ENCODE results near the gene IFNL3. TPM values are rescaled to one million over a fixed set of nuclear protein-coding genes. Genes with fewer than 3 reads are reported as not detected.
A peak's percentile ranks its signal among the peaks of the same experiment; 100 is the strongest.

Gene IFNL3
- total RNA-seq, 1 experiment from 2014 or later, result not detected

DNA sequence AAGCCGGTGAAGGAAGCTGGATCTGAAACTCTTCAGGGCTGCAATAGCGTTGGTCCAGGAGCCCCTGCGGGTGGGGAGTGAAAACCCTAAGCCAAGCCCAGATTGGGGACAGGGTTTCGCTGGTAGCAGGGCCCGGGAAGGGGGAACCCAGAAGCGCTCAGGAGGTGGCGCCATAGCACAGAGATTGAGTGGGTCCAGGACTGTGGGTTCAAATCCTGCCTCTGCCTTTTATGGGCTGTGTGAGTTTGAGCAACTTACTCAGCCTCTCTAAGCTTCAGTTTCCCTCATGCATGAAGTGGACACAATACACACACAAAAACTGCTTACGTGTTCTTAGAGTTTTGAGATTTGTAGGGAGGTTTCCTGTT lies 32.4 kb downstream of the IFNL3 start:
- DNase-seq, result peak; percentile 64
- H3K4me1 Mint-ChIP-seq (ENCODE audit: low read depth, unreplicated experiment), result no peaks in the 10 kb centered on the region
- intact Hi-C loops (cut with micrococcal nuclease; ENCODE audit: unreplicated experiment), result loop anchor here (2.0 to 10.0 kb wide), 2 partner anchors 52 to 114 kb away; partner anchors contain the start of gene IFNL2
- peaks cover 4% of the 10 kb centered on the region for H3K9me3 Mint-ChIP-seq (ENCODE audit: low read depth, unreplicated experiment)
- no peak overlapping the region for H3K4me3 Mint-ChIP-seq (ENCODE audit: low read depth, unreplicated experiment)
- TF ChIP-seq, protein P1, sequence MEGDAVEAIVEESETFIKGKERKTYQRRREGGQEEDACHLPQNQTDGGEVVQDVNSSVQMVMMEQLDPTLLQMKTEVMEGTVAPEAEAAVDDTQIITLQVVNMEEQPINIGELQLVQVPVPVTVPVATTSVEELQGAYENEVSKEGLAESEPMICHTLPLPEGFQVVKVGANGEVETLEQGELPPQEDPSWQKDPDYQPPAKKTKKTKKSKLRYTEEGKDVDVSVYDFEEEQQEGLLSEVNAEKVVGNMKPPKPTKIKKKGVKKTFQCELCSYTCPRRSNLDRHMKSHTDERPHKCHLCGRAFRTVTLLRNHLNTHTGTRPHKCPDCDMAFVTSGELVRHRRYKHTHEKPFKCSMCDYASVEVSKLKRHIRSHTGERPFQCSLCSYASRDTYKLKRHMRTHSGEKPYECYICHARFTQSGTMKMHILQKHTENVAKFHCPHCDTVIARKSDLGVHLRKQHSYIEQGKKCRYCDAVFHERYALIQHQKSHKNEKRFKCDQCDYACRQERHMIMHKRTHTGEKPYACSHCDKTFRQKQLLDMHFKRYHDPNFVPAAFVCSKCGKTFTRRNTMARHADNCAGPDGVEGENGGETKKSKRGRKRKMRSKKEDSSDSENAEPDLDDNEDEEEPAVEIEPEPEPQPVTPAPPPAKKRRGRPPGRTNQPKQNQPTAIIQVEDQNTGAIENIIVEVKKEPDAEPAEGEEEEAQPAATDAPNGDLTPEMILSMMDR (IDR thresholded peaks at IDR 0.05; ENCODE audit: unreplicated experiment), result peak; percentile 44
- BruUV-seq (replicated peaks), result no TSS peak
- H3K36me3 Mint-ChIP-seq (ENCODE audit: insufficient read depth, unreplicated experiment), result no peaks in the 10 kb centered on the region
- CTCF ChIA-PET, result interaction anchor here (0.6 to 1.3 kb wide), 3 partner anchors 9 to 97 kb away, joined by 5 to 6 read pairs (median 5); no protein-coding TSS in a partner anchor
- no peak overlapping the region for H3K27ac Mint-ChIP-seq (ENCODE audit: unreplicated experiment)
- H3K27me3 Mint-ChIP-seq (ENCODE audit: unreplicated experiment), result peaks cover 45% of the 10 kb centered on the region

DNA sequence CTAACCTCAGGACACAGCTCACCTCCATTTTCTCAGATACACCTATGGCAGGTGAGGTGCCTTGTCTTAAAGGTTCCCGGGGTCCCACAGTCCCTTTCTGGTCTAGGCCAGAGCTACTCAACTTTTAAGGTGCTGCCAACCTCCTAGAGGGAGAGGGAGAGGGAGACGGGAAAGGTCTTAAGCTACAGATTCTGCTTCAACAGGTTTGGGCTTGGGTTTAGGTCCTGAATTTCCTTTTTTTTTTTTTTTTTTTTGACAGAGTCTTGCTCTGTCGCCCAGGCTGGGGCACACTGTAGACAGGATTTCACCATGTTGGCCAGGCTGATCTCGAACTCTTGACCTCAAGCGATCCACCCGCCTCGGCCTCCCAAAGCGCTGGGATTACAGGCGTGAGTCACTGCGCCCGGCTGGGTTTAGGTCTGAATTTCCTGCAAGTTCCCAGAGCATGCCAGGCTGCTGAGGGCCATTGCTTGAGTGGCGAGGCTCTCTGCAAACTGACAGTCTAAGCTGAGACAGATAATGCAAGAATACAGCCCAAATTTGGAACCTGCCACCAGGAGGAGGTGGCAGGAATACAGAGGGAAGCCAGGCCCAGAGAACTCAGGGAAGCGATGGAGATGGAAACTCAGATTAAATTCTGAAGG lies 33.0 kb downstream of the IFNL3 start:
- no peak overlapping the region for H3K27ac Mint-ChIP-seq (ENCODE audit: unreplicated experiment)
- intact Hi-C loops (cut with micrococcal nuclease; ENCODE audit: unreplicated experiment), result loop anchor here (2.0 to 10.0 kb wide), 2 partner anchors 53 to 115 kb away; partner anchors contain the start of gene IFNL2
- TF ChIP-seq, protein P1 (IDR thresholded peaks at IDR 0.05; ENCODE audit: unreplicated experiment), result no peak
- DNase-seq, result no peak
- CTCF ChIA-PET, result interaction anchor here (0.6 to 1.3 kb wide), 5 partner anchors 9 to 117 kb away, joined by 3 to 6 read pairs (median 5); no protein-coding TSS in a partner anchor
- H3K27me3 Mint-ChIP-seq (ENCODE audit: unreplicated experiment), result peaks cover 40% of the 10 kb centered on the region
- H3K9me3 Mint-ChIP-seq (ENCODE audit: low read depth, unreplicated experiment), result no peaks in the 10 kb centered on the region
- no peaks in the 10 kb centered on the region for H3K4me1 Mint-ChIP-seq (ENCODE audit: low read depth, unreplicated experiment)
- H3K36me3 Mint-ChIP-seq (ENCODE audit: insufficient read depth, unreplicated experiment), result no peaks in the 10 kb centered on the region
- no TSS peak for BruUV-seq (replicated peaks)
- H3K4me3 Mint-ChIP-seq (ENCODE audit: low read depth, unreplicated experiment), result no peak overlapping the region

DNA sequence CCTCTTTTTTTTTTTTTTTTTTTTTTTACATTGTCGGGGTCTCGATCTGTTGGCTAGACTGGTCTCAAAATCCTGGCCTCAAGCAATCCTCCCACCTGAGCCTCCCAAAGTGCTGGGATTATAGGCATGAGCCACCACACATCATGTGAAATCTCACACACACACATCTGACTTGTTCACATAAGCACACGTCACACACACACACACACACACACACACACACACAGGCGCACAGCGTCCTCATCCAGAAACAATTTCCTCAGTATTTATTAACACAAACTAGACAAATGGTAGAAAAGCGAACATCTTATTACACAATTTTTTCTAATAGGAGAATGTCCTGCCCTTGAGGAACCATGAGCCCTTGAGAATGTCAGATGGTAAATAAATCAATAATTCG lies 35.6 kb downstream of the IFNL3 start:
- Mint-ChIP-seq H3K4me3 (ENCODE audit: low read depth, unreplicated experiment) (no peak overlapping the region), H3K27me3 (ENCODE audit: unreplicated experiment) (peaks cover 22% of the 10 kb centered on the region), H3K27ac (ENCODE audit: unreplicated experiment) (no peak overlapping the region), H3K4me1 (ENCODE audit: low read depth, unreplicated experiment) (no peaks in the 10 kb centered on the region), H3K9me3 (ENCODE audit: low read depth, unreplicated experiment) (no peaks in the 10 kb centered on the region), H3K36me3 (ENCODE audit: insufficient read depth, unreplicated experiment) (no peaks in the 10 kb centered on the region)
- BruUV-seq (replicated peaks), result no TSS peak
- CTCF ChIA-PET, result interaction anchor here (0.7 kb wide), 1 partner anchor 260 kb away, joined by 16 read pairs; no protein-coding TSS in a partner anchor
- TF ChIP-seq, protein P1 (IDR thresholded peaks at IDR 0.05; ENCODE audit: unreplicated experiment), result no peak
- DNase-seq, result no peak
- intact Hi-C loops (cut with micrococcal nuclease; ENCODE audit: unreplicated experiment), result no loop called here

DNA sequence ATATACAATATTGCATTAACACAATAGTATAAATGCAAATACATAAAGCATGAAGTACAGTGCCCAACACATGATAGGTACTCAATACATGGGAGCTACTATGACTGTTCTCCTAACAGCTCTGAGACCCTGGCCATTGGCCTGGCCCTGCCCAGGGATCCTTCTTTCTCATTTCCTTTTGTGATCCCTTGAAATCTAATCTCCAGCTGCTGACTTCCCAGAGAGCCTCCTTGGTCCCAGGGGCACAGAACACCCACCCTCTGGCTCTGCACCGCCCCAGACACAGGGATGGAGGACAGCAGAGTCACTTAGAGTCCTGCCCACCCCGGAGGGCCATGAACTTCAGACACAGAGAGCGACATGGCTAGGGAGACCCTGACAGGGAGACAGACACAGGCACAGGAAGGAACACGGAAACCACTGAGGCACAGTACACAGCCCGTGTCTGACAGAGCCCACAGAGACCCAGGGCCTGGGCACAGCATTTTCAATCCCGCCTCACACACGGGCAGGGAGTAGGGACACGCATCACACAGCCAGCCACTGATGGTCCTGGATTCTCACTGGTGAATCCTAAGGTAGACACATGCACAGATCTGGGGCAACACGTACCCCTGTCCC lies 36.5 kb downstream of the IFNL3 start:
- Mint-ChIP-seq H3K4me3 (ENCODE audit: low read depth, unreplicated experiment) (no peak overlapping the region), H3K27me3 (ENCODE audit: unreplicated experiment) (peaks cover 22% of the 10 kb centered on the region), H3K9me3 (ENCODE audit: low read depth, unreplicated experiment) (no peaks in the 10 kb centered on the region), H3K4me1 (ENCODE audit: low read depth, unreplicated experiment) (no peaks in the 10 kb centered on the region), H3K36me3 (ENCODE audit: insufficient read depth, unreplicated experiment) (no peaks in the 10 kb centered on the region), H3K27ac (ENCODE audit: unreplicated experiment) (no peak overlapping the region)
- TF ChIP-seq, protein P1 (IDR thresholded peaks at IDR 0.05; ENCODE audit: unreplicated experiment), result no peak
- no TSS peak for BruUV-seq (replicated peaks)
- intact Hi-C loops (cut with micrococcal nuclease; ENCODE audit: unreplicated experiment), result no loop called here
- CTCF ChIA-PET, result interaction anchor here (0.7 kb wide), 1 partner anchor 259 kb away, joined by 16 read pairs; no protein-coding TSS in a partner anchor
- no peak for DNase-seq
